Esophagus squamous epithelium (tissue), 5 donors: ENCODE results near the gene FMNL1. TPM values are rescaled to one million over a fixed set of nuclear protein-coding genes. Genes with fewer than 3 reads are reported as not detected.

Experiments
- DNase-seq: peaks from one replicate; lab custom pipeline; 2025; lab: John Stamatoyannopoulos, UW
- H3K27ac ChIP-seq, 4 donors: fragments of 200-600 bp; sonication (generic); one replicate each; pipeline ENCODE4 v1.5.1; 2016 to 2019; ENCODE audit warnings: mild to moderate bottlenecking in 1 of 4
- H3K27me3 ChIP-seq, 4 donors: fragments of 200-600 bp; sonication (generic); 1 replicate in 3 of 4; 2 replicates in 1 of 4; pipeline versions ENCODE4 v1.5.1 to v1.6.0; 2017 to 2021; ENCODE audit warnings: antibody characterized with exemption in 1 of 4
- H3K36me3 ChIP-seq, 3 donors: fragments of 200-600 bp; sonication (generic); one replicate each; pipeline ENCODE4 v1.5.1; 2016 to 2019
- H3K4me1 ChIP-seq, 3 donors: fragments of 200-600 bp; sonication (generic); one replicate each; pipeline ENCODE4 v1.5.1; 2017 to 2019
- H3K4me3 ChIP-seq, 4 donors: fragments of 200-600 bp; sonication (generic); 1 replicate in 3 of 4; 2 replicates in 1 of 4; pipeline ENCODE4 v1.5.1; 2016 to 2019; ENCODE audit warnings: mild to moderate bottlenecking in 2 of 4, moderate library complexity in 1 of 4
- H3K9me3 ChIP-seq, 3 donors: fragments of 200-600 bp; sonication (generic); one replicate each; pipeline ENCODE4 v1.5.1; 2016 to 2019
- POLR2A ChIP-seq, 4 donors: fragments of 450-650 bp; IDR thresholded peaks; one replicate each; pipeline ENCODE4 v1.6.1; 2017; ENCODE audit warnings: antibody characterized with exemption in 4 of 4, mild to moderate bottlenecking in 4 of 4, moderate library complexity in 3 of 4
- WGBS, 2 donors: methylation state at CpG; one replicate each; pipeline ENCODE4 v1.1.5; 2018; 5-methylcytosine and 5-hydroxymethylcytosine counted together
- intact Hi-C: fragments of 100-400 bp; cut with DNase I; formaldehyde crosslinking; loops from one replicate; pipeline ENCODE4 v1.15.0; 2022
- total RNA-seq, 4 donors: library from RNA; depleted of rRNA; stranded (reverse); fragments of >200 nt; gene quantifications; one replicate each; pipeline ENCODE4 v1.1.0, GENCODE V29; 2016
- TF ChIP-seq, protein P1 (sequence below), 6 experiments: fragments of 450-650 bp in 4 of 6; fragments of 200-600 bp in 2 of 6; sonication (generic) in 2 of 6; IDR thresholded peaks; one replicate each; pipeline ENCODE4 v1.5.1; 2016 to 2019; ENCODE audit warnings: antibody characterized with exemption in 6 of 6, mild to moderate bottlenecking in 4 of 6, moderate library complexity in 4 of 6
- donor health status: DM: yes; HTN: yes; CAD: no.

Gene FMNL1
- total RNA-seq, 4 donors from 2014 or later: 3.5 to 16.8 (median 6.9) TPM

DNA sequence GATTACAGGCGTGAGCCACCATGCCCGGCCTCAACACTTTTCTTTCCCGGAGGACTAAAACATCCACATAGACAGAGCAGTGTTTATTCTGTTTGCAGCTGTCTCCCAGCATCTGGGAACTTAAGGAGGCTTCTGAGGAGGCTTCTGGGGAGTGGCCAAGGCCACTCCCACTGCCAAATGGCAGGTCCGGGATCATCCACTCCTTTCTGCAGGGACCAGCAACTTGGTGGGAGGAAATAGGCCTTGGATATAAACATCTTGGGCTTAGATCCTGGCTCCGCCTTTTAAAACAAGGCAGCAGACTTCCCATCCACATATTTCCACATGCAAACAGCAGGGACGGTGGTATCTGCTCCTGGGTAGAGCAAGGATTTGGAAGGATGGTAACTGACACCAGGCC lies 54.3 kb downstream of the FMNL1 start:
- intact Hi-C loops: loop anchor here (5.0 kb wide), 1 partner anchor 111 kb away; no protein-coding TSS in a partner anchor
- Histone ChIP-seq H3K27ac (peak overlapping the region in 3 of 4 donors; percentile 4 to 34 (median 17)), H3K27me3 (no peaks in the 10 kb centered on the region), H3K4me1 (peaks cover 13 to 33% (median 14%) of the 10 kb centered on the region in 3 donors), H3K4me3 (no peak overlapping the region), H3K9me3 (no peaks in the 10 kb centered on the region), H3K36me3 (peaks cover 22 to 75% (median 31%) of the 10 kb centered on the region in 3 donors)
- DNase-seq: no peak
- TF ChIP-seq, protein P1, sequence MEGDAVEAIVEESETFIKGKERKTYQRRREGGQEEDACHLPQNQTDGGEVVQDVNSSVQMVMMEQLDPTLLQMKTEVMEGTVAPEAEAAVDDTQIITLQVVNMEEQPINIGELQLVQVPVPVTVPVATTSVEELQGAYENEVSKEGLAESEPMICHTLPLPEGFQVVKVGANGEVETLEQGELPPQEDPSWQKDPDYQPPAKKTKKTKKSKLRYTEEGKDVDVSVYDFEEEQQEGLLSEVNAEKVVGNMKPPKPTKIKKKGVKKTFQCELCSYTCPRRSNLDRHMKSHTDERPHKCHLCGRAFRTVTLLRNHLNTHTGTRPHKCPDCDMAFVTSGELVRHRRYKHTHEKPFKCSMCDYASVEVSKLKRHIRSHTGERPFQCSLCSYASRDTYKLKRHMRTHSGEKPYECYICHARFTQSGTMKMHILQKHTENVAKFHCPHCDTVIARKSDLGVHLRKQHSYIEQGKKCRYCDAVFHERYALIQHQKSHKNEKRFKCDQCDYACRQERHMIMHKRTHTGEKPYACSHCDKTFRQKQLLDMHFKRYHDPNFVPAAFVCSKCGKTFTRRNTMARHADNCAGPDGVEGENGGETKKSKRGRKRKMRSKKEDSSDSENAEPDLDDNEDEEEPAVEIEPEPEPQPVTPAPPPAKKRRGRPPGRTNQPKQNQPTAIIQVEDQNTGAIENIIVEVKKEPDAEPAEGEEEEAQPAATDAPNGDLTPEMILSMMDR (IDR thresholded peaks at IDR 0.05): no peak
- no peak for TF ChIP-seq POLR2A (IDR thresholded peaks at IDR 0.05)
- WGBS, 2 donors: 34 to 57% methylated on average over 5 to 6 of the region's 6 CpGs

DNA sequence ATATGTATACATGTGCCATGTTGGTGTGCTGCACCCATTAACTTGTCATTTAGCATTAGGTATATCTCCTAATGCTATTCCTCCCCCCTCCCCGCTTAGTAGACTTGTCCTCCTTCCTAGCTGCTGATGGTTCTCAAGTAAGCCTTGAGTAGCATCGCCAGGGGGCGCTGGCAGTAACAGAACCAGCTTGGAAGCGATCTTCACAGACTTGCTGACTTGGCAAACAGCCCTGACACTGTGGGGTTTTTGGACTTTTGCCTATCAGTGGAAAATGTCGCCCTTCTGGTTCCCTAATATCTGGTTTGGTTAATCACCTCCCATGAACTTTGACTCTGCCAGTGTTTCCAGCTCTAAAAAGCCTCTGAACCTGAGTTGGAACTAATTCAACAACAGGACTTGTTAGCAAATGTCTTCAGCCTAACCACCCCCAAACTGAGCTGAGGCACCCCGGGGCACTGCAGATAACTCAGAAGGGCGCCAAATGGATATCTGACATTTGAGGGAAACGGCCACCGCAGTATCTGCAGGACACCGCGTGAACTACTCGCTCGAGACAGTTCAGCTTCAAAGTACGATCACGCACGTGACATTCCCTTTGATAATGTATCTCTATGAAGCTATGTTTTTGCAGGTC lies 55.6 kb downstream of the FMNL1 start:
- Histone ChIP-seq H3K27ac (peak overlapping the region; percentile 19 to 77 (median 52)), H3K4me1 (peaks cover 13 to 38% (median 14%) of the 10 kb centered on the region in 3 donors), H3K9me3 (no peaks in the 10 kb centered on the region), H3K4me3 (no peak overlapping the region), H3K36me3 (peaks cover 19 to 75% (median 21%) of the 10 kb centered on the region in 3 donors), H3K27me3 (no peaks in the 10 kb centered on the region)
- WGBS, 2 donors: 29 to 33% methylated on average over 16 of the region's 16 CpGs
- intact Hi-C loops: loop anchor here (5.0 kb wide), 1 partner anchor 110 kb away; no protein-coding TSS in a partner anchor
- TF ChIP-seq, protein P1 (IDR thresholded peaks at IDR 0.05): peak; percentile 76 to 94 (median 92)
- no peak for TF ChIP-seq POLR2A (IDR thresholded peaks at IDR 0.05)
- DNase-seq: peak; percentile 40

DNA sequence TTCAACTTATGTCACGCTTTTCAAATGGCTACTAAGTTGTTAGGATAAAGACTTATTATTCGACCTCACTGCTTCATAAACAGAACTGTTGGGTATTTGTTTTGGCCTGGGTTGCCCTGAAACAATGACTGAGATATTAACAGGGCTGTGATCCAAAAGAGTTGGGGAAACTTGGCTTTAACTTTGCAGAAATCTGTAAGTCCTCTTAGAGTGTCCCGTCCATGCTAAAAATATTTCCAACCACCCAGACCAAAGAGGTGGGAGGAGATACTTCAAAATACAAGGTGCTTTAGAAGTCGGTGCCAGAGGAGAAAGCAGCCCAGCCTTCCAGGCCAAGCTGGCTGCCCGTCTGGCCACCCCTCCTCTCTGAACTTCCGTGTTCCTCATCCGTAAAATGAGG lies 56.3 kb downstream of the FMNL1 start:
- H3K4me3 ChIP-seq: no peak overlapping the region
- DNase-seq: no peak
- no peaks in the 10 kb centered on the region for H3K27me3 ChIP-seq
- intact Hi-C loops: loop anchor here (5.0 kb wide), 1 partner anchor 109 kb away; no protein-coding TSS in a partner anchor
- WGBS, 2 donors: 33 to 38% methylated on average over 7 of the region's 7 CpGs
- H3K27ac ChIP-seq: peak overlapping the region; percentile 19 to 77 (median 52)
- H3K4me1 ChIP-seq: peaks cover 14 to 44% (median 17%) of the 10 kb centered on the region in 3 donors
- no peak for TF ChIP-seq POLR2A (IDR thresholded peaks at IDR 0.05)
- TF ChIP-seq, protein P1 (IDR thresholded peaks at IDR 0.05): no peak
- peaks cover 14 to 75% (median 19%) of the 10 kb centered on the region in 3 donors for H3K36me3 ChIP-seq
- no peaks in the 10 kb centered on the region for H3K9me3 ChIP-seq

DNA sequence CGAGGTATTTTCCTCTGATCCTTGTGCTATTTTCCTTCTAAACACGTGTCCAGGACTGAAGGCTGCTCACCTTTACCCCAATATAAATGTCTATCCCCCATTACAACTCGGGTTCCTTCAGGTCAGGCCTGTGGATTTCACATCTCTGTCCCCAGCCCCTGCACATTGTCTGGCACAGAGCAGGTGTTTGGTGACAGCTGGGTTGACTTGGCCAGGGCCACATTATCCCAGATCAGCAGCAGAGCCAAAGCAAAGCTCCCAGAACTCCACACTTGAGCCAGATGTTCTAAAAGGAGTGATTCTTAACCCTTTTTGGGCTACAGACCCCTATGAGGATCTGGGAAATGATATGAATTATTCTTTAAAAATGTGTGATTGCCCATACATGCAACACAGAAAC lies 58.2 kb downstream of the FMNL1 start:
- Histone ChIP-seq H3K4me1 (peaks cover 28 to 63% (median 31%) of the 10 kb centered on the region in 3 donors), H3K9me3 (no peaks in the 10 kb centered on the region), H3K4me3 (no peak overlapping the region), H3K36me3 (peaks cover 0 to 75% (median 17%) of the 10 kb centered on the region in 3 donors), H3K27me3 (no peaks in the 10 kb centered on the region), H3K27ac (peak overlapping the region in 1 of 4 donors; percentile 42)
- 67 to 69% methylated on average over 3 of the region's 3 CpGs for WGBS, 2 donors
- intact Hi-C loops: loop anchor here (5.0 kb wide), 1 partner anchor 107 kb away; no protein-coding TSS in a partner anchor
- TF ChIP-seq, protein P1 (IDR thresholded peaks at IDR 0.05): no peak
- TF ChIP-seq POLR2A (IDR thresholded peaks at IDR 0.05): no peak
- no peak for DNase-seq
